Inflammatory macrophage treated with lipopolysaccharide for 1 hour (primary cell): ENCODE measurements around the gene ATP13A5.

ENCODE experiments used
- DNase-seq, 2 donors: peaks; one replicate each; pipeline ENCODE4 v3.0.0-alpha.2; 2020 to 2022

Gene ATP13A5

DNA sequence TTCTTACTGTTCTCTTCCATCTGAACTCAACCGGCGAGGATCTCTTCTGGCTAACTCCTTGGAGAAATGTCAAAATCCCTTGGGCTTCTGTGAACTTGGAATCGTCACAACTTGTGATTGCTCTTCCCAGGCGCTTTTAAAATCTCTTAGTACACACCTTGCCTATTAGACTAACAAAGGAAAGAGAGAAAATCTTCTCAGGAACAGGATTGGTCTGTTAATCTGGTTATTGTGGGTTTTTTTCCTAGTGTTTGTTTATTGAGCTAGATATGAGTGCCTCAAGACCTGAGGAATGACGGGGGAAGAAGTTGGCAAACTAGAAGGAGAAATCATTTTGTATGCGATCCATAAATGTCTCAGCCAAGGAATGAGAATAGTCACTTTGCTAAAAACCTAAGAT lies at the start of gene ATP13A5:
Gene ATP13A5, minus strand, starts transcription at position 48 of the 400 bp plus-strand sequence. Its CDS starts 28 bp downstream, at position 20.
- no peak for DNase-seq

DNA sequence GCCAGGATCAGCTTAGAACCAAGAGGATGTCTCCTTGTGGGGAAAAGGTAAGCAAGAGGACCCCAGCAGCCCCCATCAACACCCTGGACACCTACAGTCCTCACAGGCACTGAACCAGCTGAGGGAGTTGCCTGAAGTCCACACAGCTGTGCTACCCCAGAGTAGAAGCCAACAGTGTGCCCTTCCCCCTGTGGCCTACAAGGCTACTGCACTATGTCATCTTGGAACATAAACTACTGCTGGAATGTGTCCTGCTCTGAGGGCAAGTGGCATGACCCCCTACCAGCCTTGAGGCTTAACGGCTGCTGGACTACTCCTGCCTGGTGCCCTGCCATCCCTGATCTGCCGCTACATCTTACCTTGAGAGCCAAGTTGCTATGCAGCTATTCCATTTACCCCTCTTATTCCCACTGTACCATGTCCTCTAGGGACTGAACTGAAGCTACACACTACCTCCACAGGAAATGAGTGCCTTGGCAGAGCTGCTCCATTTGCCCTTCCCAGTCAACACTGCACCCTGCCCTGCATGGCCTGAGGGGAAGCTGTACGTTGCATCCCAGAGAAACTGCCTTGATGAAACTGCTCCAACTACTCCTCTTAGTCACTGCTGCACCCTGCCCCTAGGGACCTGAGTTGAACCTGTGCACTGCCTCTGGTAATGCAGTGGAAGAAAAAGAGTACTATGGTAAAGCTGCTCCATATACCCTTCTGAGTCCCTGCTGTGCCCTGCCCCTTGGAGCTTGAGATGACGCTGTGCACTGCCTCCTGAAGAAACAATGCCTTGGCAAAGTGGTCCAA lies 40.2 kb upstream of the ATP13A5 start:
- no peak for DNase-seq

DNA sequence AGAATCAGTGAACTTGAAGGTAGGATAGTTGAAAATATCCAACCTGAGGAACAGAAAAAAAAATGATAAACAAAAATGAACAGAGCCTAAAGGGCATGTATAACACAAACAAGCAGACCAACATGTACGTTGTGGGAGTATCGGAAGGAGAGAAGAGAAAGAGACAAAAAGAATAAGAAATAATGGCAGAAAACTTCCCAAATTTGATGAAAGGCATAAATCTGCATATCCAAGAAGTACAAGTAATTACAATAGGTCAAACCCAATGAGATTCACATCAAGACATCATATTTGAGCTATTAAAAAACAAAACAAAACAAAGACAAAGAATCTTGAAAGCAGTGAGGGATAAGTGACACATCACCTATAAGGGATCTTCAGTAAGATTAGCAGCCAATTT lies 38.1 kb upstream of the ATP13A5 start:
- DNase-seq = no peak

GRCh38 chr3:193407688-193408087 lies 29.1 kb upstream of the ATP13A5 start:
- DNase-seq = no peak

DNA sequence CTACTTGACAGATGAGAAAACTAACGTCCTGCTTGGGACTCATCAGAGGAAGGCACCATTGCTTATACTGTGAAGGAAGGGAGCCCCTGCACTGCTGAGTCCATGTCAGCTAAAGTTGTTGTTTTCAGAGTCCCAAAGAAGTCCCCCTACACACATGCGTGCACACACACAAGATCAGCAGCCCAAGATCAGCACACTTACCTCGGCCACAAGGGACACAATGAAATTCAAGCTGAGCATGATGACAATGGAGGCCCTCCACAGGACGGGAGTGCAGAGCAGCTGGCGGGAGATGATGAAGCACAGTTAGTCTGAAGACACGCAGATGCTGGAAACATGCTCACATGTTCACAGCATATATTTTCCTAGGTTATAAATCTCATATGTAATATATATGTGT lies 28.6 kb upstream of the ATP13A5 start:
- DNase-seq = no peak

DNA sequence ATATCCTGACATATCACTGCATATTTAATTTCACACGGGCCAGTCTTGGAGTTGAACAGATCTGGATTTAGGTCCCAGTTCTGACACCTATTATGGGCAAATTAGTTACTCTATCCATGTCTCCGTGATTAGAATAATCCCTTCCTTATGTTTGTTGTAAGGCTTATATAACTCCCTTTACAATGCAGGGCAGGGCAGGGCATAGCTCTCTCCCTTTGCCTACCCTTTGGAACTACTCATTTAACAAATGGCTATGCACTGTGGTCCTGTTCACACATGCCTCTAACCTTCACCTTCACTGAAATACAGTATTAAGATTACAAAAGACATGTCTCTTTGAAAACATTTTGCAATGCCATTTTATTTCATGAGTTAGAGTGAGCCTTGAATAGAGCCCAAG lies 24.8 kb upstream of the ATP13A5 start:
- DNase-seq = no peak

DNA sequence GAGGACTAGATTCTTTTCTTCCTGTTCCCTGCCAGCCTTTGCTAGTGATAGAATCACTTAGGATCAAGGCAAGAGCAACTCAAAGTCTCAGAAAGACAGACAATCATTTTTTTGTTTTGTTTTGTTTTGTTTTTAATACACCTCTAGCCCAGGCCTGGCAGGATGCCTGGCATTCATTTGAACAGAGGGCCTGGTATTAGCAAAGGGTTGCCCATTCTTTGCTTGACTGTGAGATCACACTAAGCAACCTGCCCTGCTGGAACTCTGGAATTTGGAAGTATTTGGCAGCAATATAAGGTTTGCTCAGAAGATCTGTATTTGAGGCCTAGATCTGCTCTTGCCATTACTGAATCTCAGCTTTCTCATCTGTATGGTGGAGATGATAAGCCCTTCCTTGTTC lies 21.8 kb upstream of the ATP13A5 start:
- no peak for DNase-seq

- DNase-seq = no peak
These were observed 18.1 kb upstream of the ATP13A5 start for GRCh38 chr3:193396451-193397244.

- no peak for DNase-seq
These were observed 13.3 kb upstream of the ATP13A5 start for GRCh38 chr3:193391902-193392301.

GRCh38 chr3:193389335-193389734 lies 10.8 kb upstream of the ATP13A5 start:
- no peak for DNase-seq

DNA sequence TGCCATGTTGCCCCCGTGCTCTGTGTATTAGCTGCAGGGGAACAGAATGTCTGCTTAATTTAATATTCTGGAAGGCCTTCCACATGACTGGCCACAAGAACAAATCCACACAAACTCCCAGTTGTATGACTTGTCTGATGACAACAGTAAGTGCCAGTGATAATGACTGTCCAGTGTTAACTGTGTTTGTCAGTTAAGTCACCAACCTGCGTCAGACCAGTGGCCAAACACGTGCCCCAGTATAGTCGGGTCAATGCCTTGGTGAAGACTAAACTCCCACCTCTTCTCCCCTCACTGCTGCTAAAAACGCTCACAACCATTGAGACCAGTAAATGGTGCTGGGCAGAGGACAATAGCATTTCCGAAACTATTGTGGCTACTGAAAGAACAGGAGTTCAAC lies 9.8 kb upstream of the ATP13A5 start:
- DNase-seq = no peak

DNA sequence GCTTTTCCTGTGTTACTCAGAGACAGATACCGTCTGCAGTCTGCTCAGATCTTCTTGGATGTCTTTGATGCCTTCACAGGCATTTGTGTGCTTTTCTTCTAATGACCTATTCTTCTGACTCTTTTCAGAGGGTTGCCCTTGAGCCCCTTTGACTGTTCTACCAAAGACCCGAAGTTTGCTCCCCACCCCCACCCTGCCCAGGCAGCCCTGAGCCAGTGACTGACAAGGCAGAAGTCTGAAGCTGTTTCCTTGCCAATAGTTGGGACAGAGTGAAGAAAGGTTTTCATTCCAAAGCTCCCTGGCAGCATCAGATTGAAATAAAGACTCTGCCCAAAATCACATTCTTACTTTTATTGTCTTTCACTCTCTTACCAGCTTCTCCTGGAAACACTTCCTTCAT lies 9.0 kb upstream of the ATP13A5 start:
- DNase-seq = no peak

DNA sequence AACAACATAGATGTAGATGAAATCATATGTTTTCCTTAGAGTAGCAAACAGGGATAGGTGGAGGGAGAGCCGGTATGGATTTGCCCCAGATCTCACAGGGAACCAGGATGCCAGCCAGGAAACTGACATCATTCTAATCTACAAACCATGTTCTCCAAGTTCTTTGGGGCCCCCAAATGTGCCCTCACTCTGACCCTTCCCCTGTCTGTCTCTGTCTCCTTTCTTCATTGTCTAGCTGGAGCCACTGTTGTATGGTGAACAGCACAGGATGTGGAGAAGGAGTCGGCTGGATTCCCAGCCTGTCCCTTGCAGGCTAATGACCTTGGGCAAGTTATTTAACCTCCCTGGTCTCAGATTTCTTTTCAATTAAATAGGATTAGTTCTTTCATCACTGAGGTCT lies 962 bp downstream of the ATP13A5 start:
- DNase-seq = no peak

- no peak for DNase-seq
These were observed 2.9 kb downstream of the ATP13A5 start for GRCh38 chr3:193375614-193376013.

- no peak for DNase-seq
These were observed 5.8 kb downstream of the ATP13A5 start for GRCh38 chr3:193372783-193373182.

- DNase-seq = no peak
These were observed 10.7 kb downstream of the ATP13A5 start for GRCh38 chr3:193367868-193368267.

- DNase-seq = no peak
These were observed 21.3 kb downstream of the ATP13A5 start for GRCh38 chr3:193357291-193357690.

GRCh38 chr3:193354423-193354822 lies 24.1 kb downstream of the ATP13A5 start:
- DNase-seq = no peak

DNA sequence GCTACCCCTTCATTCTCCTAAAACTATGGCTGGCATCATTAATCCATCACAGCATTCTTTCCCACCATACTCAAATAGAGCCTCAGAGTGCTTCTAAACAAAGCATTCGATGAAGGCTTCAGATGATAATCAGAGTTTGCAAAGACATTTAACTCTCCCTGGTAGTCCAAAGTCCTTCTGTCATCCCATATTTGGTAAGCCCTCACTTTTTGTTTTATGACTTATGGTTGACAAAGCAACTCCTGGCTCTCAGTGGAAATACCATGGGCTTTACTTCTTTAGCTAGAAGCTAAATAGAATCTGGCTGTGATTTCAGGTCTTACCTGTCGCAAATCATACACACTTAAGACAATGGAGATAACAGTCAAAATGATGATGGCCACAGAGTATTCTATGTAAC lies 27.8 kb downstream of the ATP13A5 start:
- DNase-seq = no peak

- DNase-seq = no peak
These were observed 29.9 kb downstream of the ATP13A5 start for GRCh38 chr3:193348686-193349085.

DNA sequence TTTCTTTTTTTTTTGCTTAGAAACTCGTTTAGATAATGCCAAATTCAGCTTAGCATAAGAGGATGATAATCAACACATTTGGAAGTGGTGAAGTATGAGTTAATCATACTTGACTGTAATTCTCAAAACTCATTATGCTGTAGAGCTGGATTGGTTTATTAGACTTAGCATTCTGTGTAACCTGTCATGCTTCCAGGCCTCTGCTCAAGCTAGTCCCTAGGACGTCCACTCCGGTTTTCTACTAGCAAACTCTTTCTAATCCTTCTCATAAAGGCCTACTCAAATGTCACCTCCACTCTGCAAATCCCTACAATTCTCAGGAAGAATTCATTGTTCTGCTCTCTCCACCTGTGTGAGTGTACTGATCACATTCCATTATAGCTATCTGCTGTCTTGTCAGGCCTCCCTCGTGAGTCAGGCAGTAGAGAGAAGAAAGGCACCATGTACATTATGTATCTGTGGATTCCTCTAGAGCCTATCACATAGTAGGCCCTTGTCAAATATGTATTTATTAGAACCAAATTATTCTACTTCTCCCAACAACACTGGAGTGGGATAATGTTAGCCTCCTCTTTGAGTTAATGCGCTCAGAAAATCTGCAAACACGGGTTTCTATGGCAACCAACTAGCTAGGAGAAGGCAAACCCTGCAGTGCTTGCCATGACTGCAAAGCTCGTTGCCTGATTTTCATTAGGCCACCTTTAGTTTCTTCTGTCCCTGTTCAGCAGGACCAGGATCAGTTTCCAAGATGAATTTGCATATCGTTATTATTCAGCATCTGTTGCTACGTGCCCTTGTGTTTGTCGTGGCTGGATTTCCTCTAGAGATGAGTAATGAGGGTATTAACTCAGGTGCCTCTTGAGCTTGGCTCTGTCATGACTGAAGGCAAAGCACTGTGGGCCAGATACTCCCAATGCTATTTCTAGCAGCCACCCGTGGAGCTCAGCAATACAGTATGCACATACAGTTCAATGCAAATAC lies 30.7 kb downstream of the ATP13A5 start:
- no peak for DNase-seq

GRCh38 chr3:193346259-193346658 lies 32.3 kb downstream of the ATP13A5 start:
- DNase-seq = no peak

- no peak for DNase-seq
These were observed 33.1 kb downstream of the ATP13A5 start for GRCh38 chr3:193345431-193345830.
